HUDEP-2 (cell line): ENCODE results near the gene ZNF107.
"Not testable (repeated sequence)": the region's sequence is repeated elsewhere in the genome, so short reads cannot be mapped to it uniquely, and the experiment has no call there.

Experiments
- DNase-seq, 76 experiments: peaks; one replicate each; lab custom pipeline; 2025; ENCODE audit not compliant: unreplicated experiment in 76 of 76; lab: John Stamatoyannopoulos, UW

The ZNF107 gene

GRCh38 chr7:64729089-64729848, 63.3 kb downstream of the ZNF107 start:
- no peak for DNase-seq

DNA sequence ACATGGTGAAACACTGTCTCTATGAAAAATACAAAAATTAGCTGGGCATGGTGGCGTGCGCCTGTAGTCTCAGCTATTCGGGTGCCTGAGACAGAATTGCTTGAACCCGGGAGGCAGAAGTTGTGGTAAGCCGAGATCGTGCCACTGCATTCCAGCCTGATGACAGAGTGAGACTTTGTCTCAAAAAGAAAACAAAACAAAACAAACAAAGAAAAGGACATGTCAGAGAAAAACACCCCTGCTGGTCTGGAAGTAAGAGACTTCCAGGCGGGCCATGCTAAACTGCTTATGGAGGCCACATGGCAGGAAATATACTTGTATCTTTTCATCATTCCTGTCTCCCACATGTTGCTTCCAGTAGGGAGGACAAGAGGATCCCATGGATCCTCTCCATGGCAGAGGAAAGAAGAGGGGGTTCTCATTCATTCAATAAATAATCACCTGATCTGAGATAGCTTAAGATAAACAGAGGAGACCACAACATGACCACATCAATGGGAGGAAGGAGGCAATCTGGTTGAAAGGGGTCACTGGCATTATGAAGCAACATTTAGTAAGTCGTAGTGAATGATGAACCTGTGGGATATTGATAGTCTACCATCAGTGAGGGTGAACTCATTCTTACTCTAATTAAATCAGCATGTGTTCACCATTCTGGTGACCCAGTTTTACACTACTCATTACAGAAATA, 67.8 kb downstream of the ZNF107 start:
- DNase-seq: no peak

GRCh38 chr7:64736575-64736974, 70.6 kb downstream of the ZNF107 start:
- DNase-seq: no peak

- DNase-seq: not testable (repeated sequence)
Measured at GRCh38 chr7:64738403-64738802, 72.5 kb downstream of the ZNF107 start.

GRCh38 chr7:64738953-64739352, 73.0 kb downstream of the ZNF107 start:
- not testable (repeated sequence) for DNase-seq

DNA sequence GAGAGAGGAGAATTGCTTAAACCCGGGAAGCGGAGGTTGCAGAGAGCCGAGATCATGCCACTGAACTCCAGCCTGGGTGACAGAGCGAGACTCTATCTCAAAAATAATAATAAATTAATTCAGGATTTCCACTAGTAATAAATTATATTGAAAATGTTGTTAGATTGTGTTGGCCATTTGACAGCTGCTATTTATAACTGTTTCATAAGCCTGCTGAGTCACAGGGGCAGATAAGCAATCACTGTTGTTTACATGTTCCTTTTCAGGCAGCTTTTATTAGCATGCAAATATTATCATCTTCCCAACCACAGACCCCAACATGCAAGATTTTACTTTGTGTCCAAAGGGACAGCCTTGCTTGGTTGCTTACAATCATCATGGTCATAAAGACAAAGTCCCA, 78.7 kb downstream of the ZNF107 start:
- no peak for DNase-seq

DNA sequence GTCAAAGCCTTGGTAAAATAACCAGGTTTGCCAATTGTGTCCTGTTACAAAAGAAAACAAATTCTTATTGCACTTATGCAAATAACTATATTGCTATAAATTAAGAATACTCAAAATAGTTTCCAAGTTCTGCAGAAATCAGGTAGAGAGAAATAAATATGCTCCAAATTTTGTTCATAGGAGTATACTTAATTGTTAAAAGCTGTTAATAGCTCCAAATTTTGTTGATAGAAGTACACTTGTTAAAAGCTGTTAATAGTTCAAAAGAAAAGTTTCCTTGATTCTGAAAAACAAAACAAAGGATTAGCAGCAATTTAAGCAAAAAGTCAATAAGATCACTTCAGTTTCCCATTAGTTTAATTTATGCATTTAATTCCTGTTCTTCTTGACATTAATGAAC, 81.9 kb downstream of the ZNF107 start:
- DNase-seq: no peak

DNA sequence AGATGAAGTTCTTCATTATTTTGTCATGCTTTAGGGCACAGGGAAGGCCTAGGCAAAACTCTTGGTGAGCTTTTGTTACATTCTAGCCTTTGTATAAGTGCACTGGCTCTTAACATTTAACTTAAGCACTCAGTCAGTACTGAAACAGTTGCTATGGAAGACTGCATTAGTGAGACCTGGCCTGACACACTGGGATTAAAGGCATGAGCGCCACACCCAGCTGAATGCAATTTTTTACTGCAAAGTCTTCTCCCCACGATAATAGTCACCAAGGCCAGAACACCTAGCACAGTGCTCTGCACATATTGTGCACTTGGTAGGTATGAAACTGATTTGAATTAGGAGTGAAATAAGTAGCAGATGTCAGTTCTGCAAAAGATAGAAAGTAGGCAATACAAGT, 87.1 kb downstream of the ZNF107 start:
- no peak for DNase-seq

DNA sequence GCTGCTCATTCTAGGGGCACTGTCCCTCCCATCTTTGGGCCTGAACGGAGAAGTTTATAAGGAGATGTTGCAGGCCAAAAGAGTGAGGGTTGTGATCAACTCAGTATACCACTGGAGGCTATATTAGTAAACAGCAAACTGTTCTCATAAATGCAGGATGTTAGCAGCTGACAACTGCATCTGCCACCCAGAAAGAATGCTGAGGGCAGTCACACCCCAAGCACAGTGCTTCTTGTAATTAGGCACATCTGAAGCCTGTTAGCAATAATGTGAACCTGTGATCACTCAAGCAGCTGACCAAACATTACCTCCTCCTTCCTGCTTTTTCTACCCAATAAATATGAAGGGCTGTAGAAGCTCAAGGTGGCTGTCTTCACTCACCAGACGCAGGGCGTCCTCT, 89.9 kb downstream of the ZNF107 start:
- DNase-seq: no peak

DNA sequence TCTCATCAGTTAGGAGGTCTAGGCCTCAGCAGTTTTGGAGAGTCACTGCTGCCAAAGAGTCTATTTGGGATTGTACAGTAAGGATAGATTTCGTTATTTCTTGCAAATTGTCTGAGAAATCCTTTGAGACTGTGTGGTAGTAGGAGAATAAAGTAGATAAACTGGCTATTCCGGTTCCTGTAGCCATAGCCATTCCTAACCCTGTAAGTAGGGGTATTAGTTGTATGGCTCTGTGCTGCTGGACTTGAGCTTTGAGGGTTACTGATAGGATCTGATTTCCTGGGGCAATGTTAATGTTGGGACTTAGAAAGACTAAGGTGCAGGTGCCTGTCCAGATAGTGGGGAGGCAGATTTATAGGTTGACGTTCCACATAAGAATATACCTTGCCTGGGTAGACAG, 92.2 kb downstream of the ZNF107 start:
- DNase-seq: no peak
